Mesenchymal stem cell (in vitro differentiated cells and primary cell): ENCODE measurements around the gene GPANK1. TPM values are rescaled to one million over a fixed set of nuclear protein-coding genes. Genes with fewer than 3 reads are reported as not detected.

ENCODE experiments used
- DNase-seq: peaks from one replicate; pipeline ENCODE4 v3.0.0-alpha.2; 2013
- H2AFZ ChIP-seq: one replicate; pipeline ENCODE4 v1.6.1; 2013; ENCODE audit warnings: low read depth, mild to moderate bottlenecking, control low read depth, inconsistent platforms, low read length, moderate library complexity
- H2AK5ac ChIP-seq: 2 replicates; pipeline ENCODE4 v1.6.1; 2013; ENCODE audit warnings: low read length, moderate library complexity, mild to moderate bottlenecking, inconsistent platforms; ENCODE audit not compliant: severe bottlenecking
- H2BK120ac ChIP-seq: one replicate; pipeline ENCODE4 v1.6.1; 2013; ENCODE audit warnings: low read depth, mild to moderate bottlenecking, inconsistent platforms, low read length, moderate library complexity
- H2BK12ac ChIP-seq, 2 experiments: one replicate each; pipeline ENCODE4 v1.6.1; 2013; ENCODE audit warnings: inconsistent platforms in 2 of 2, low read length in 2 of 2, mild to moderate bottlenecking in 2 of 2, moderate library complexity in 2 of 2, control low read depth in 1 of 2
- H2BK15ac ChIP-seq: one replicate; pipeline ENCODE4 v1.6.1; 2013; ENCODE audit warnings: mild to moderate bottlenecking, low read depth, inconsistent platforms; ENCODE audit not compliant: poor library complexity, severe bottlenecking
- H2BK5ac ChIP-seq: 2 replicates; pipeline ENCODE4 v1.6.1; 2013; ENCODE audit warnings: low read depth, mild to moderate bottlenecking, low read length, control low read depth, inconsistent platforms; ENCODE audit not compliant: poor library complexity, severe bottlenecking
- H3K14ac ChIP-seq, 2 experiments: one replicate each; pipeline ENCODE4 v1.6.1; 2013; ENCODE audit warnings: inconsistent platforms in 2 of 2, low read length in 2 of 2, control low read depth in 1 of 2, mild to moderate bottlenecking in 1 of 2, moderate library complexity in 1 of 2
- H3K18ac ChIP-seq, 2 experiments: one replicate each; pipeline ENCODE4 v1.6.1; 2013; ENCODE audit warnings: inconsistent platforms in 2 of 2, low read length in 2 of 2, control low read depth in 1 of 2, low read depth in 1 of 2, mild to moderate bottlenecking in 1 of 2
- H3K23ac ChIP-seq, 2 experiments: one replicate each; pipeline ENCODE4 v1.6.1; 2013; ENCODE audit warnings: inconsistent platforms in 2 of 2, low read length in 2 of 2, mild to moderate bottlenecking in 2 of 2, moderate library complexity in 2 of 2, control low read depth in 1 of 2
- H3K27ac ChIP-seq: 2 replicates; pipeline ENCODE4 v1.5.1; 2013; ENCODE audit warnings: mild to moderate bottlenecking, moderate library complexity, low read length, control low read depth, inconsistent platforms; ENCODE audit not compliant: poor library complexity, severe bottlenecking
- H3K27me3 ChIP-seq, 2 experiments: 2 replicates each; pipeline versions ENCODE4 v1.6.1 to v1.7.0; 2013; ENCODE audit warnings: low read length in 2 of 2, mild to moderate bottlenecking in 2 of 2, moderate library complexity in 2 of 2, control low read depth in 1 of 2, inconsistent platforms in 1 of 2; ENCODE audit not compliant: control insufficient read depth in 1 of 2, insufficient read depth in 1 of 2
- H3K36me3 ChIP-seq, 2 experiments: 2 replicates each; pipeline versions ENCODE4 v1.6.1 to v1.7.0; 2013; ENCODE audit warnings: low read length in 2 of 2, control low read depth in 1 of 2, inconsistent platforms in 1 of 2, low read depth in 1 of 2, mild to moderate bottlenecking in 1 of 2; ENCODE audit not compliant: insufficient read depth in 2 of 2, control insufficient read depth in 1 of 2
- H3K4ac ChIP-seq, 2 experiments: one replicate each; pipeline ENCODE4 v1.6.1; 2013; ENCODE audit warnings: inconsistent platforms in 2 of 2, low read length in 2 of 2, mild to moderate bottlenecking in 2 of 2, moderate library complexity in 2 of 2, control low read depth in 1 of 2, low read depth in 1 of 2
- H3K4me1 ChIP-seq: 2 replicates; pipeline ENCODE4 v1.6.1; 2013; ENCODE audit warnings: low read depth, low read length, control low read depth; ENCODE audit not compliant: control insufficient read depth, insufficient read depth
- H3K4me2 ChIP-seq: 2 replicates; pipeline ENCODE4 v1.6.1; 2013; ENCODE audit warnings: low read length, mild to moderate bottlenecking, inconsistent platforms; ENCODE audit not compliant: poor library complexity, severe bottlenecking
- H3K4me3 ChIP-seq, 2 experiments: 2 replicates each; pipeline versions ENCODE4 v1.5.1 to v1.7.0; 2013; ENCODE audit warnings: low read length in 2 of 2, mild to moderate bottlenecking in 2 of 2, control low read depth in 1 of 2, low read depth in 1 of 2; ENCODE audit not compliant: insufficient read depth in 1 of 2
- H3K79me1 ChIP-seq: replicated peaks from 2 replicates; pipeline ENCODE4 v1.6.1; 2013; ENCODE audit warnings: mild to moderate bottlenecking, control low read depth, low read length, inconsistent platforms; ENCODE audit not compliant: poor library complexity, severe bottlenecking
- H3K9ac ChIP-seq: 2 replicates; pipeline ENCODE4 v1.7.0; 2013; ENCODE audit warnings: mild to moderate bottlenecking, low read length, moderate library complexity
- H3K9me3 ChIP-seq: 2 replicates; pipeline ENCODE4 v1.7.0; 2013; ENCODE audit warnings: mild to moderate bottlenecking, low read length; ENCODE audit not compliant: control insufficient read depth
- H4K8ac ChIP-seq: one replicate; pipeline ENCODE4 v1.6.1; 2013; ENCODE audit warnings: inconsistent platforms, mild to moderate bottlenecking, low read length, moderate library complexity
- H4K91ac ChIP-seq: one replicate; pipeline ENCODE4 v1.6.1; 2013; ENCODE audit warnings: mild to moderate bottlenecking, low read length, inconsistent platforms
- WGBS: methylation state at CpG from one replicate; pipeline ENCODE4 v1.1.7; 2013; ENCODE audit warnings: mixed read lengths; 5-methylcytosine and 5-hydroxymethylcytosine counted together
- small RNA-seq: library from polyadenylated mRNA; stranded (forward); fragments of <200 nt; extraction: miRNeasy Mini kit (QIAGEN cat#:217004); gene quantifications from one replicate; pipeline ENCODE3, GENCODE V24; 2013; ENCODE audit warnings: low read depth

The GPANK1 gene

DNA sequence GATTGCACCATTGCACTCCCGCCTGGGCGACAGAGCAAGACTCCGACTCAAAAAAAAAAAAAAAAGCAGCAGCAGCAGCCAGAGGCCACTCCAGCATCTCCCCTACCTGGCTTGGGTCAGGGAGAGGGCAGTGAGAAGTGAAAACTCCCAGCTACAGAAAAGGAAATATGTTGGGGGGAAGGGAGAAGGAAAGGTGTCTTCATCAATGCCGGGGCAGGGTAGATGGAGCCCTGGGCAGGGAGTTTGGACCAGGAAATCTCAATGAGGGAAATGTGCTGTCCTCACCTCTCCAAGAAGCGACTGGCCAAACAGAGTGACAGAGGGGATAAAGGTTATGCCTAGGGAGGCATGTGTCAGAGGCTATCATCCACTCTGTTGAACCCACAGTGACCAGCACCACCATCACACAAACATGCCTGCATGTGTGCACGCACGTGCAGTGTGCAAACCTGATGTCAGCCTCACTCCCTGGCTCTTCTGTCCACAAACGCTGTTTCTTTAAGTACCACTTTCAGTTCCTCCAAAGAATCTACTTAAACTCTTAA, 50.6 kb downstream of the GPANK1 start:
- Histone ChIP-seq H2AFZ (no peak overlapping the region), H4K8ac (no peak overlapping the region), H3K36me3 (no peaks in the 10 kb centered on the region), H3K27ac (no peak overlapping the region), H4K91ac (no peak overlapping the region), H3K23ac (no peak overlapping the region), H3K4me1 (no peaks in the 10 kb centered on the region), H3K4ac (no peak overlapping the region), H2BK5ac (no peak overlapping the region), H3K18ac (no peak overlapping the region), H2AK5ac (no peak overlapping the region), H3K9ac (no peak overlapping the region), H3K4me3 (no peak overlapping the region), H3K79me1 (no peaks in the 10 kb centered on the region), H2BK12ac (no peak overlapping the region), H2BK15ac (no peak overlapping the region), H3K14ac (no peak overlapping the region), H3K4me2 (no peak overlapping the region), H2BK120ac (no peak overlapping the region), H3K9me3 (no peaks in the 10 kb centered on the region), H3K27me3 (peaks cover 3% of the 10 kb centered on the region in 2 experiments)
- 90% methylated on average over 4 of the region's 8 CpGs for WGBS
- no peak for DNase-seq

Small RNA genes lying within 50 kb of the gene (small RNA-seq; reads per million reads assigned to genes)
- gene MIR4646 (not detected), gene MIR6832 (not detected), gene RF00019 (not detected), gene SNORA38 (16.7 reads per million, percentile 85 among the genes with 10 or more reads in this experiment), gene UQCRHP1 (not detected)
